ENCODE data around the gene PDE7B.
A peak's percentile ranks its signal among the peaks of the same experiment; 100 is the strongest.

PDE7B gene

GRCh38 chr6:135932651-135933050 is 81.2 kb downstream of the PDE7B start:
- DNase-seq (ENCODE audit: low read depth in 2 of 2): no peak

DNA sequence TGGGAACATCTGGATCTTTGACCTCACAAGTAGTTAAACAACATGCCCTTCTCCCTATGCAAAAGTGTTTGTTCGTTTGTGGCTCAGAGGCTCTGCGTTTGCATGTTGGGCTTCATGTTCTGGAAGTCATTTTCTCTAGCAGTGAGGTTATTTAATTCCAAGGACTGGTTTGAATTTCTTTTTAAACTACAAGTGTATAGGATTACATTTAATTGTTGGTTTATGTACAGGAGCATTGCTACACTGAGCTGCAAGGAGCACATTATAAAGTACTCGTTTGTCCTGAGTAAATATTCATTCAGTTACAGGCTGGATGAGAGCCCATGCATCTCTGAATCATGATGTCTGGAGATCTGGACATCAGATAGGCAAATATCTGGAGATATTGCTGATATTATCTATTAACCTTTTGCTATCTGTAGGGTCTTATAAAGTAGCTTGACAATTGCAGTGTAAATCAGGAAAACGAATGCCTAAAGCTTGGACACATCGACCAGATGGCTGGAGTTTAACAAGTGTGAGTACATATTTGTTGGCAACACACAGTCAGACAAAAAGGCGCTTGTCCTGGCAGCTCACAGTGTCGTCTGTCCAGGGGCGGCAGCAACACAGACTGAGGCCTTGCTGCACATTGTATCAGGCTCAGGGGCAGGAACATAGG is 84.6 kb downstream of the PDE7B start:
- peak; percentile 80 for DNase-seq (ENCODE audit: low read depth in 2 of 2)

DNA sequence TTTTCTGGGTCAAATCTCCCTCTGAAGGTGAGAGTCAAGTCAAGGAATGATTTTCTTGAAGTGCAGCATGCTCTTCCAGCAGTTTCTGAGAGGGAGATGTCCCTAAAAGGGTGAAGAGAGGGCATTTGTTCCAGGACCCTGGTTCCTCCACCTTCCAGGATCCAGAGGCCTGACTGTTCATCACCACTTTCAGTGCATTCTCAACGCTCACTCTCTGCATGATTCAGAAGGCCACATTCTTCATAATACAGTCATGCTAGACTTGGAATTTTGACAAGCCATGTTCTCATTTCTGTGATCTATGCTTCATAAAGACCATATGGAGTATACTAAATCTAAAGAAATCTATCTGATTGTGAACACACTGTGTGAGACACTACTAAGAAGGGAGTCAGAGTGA is 85.1 kb downstream of the PDE7B start:
- peak; percentile 98 for DNase-seq (ENCODE audit: low read depth in 2 of 2)

DNA sequence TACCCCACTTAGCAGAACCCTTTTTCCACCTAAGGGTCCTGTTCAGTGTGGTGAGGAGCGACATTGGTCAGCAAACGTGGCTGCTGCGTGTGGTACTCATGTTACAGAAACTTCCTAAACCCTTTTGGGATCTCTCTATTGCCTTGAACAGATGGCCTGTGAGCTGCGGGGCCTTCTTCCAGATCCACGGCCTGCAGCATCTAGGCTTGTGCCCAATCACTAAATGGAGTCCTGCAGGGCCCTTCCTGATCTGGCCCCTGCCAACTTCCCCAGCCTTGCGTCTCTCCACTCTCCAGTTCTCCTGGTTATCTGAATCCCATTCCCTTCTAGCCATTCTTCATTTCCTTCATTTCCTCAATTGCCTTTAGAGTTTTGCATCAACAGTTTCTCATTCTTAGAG is 85.6 kb downstream of the PDE7B start:
- DNase-seq (ENCODE audit: low read depth in 2 of 2): no peak

DNA sequence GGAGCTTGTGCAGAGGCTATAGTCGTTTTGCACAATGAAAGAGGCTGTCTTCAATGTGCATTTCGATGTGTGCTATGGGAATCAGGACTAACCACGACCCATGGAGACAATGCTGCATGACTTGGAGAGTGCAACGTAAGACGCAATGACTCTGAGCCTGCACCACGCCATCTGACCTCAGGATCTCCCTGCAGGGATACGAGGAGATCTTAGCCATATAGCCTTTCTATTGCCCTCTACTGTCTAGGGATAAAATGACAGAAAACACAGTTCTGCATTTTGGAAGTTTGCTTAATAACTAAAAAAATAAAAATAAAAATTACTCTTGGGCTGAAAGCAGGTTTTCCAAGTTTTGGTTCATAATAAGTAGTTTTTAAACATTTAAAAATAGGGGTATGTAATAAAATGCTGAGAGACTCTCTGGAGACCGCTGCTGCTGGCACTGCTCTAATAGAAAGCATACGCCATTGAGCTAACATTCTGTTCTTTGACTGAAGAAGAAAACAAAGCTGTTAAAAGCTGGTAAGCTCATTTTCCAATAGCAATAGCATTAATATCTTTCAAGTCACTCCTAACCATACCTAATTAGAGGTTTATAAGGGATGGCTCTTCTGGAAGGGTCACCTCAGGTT is 87.2 kb downstream of the PDE7B start:
- DNase-seq (ENCODE audit: low read depth in 2 of 2): peak; percentile 21 to 40

DNA sequence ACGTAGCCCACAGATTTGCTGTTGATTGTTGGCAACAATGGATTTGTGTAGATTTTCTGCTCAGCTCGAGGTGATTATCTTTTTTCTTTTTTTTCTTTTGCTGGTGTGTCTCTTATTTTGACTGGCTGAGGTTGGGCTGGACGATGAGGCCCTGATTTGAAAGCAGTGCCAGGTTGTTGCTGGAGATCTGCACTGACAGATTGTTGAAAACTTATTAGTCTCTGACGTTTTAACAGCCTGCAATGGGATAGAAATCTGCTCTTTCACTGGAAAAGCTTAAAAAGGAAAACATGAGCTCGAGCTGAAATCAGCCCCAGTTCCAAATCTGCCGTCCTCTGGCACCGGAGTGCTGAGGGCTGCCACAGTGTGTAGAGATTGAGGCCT is 87.7 kb downstream of the PDE7B start:
- peak; percentile 41 to 60 for DNase-seq (ENCODE audit: low read depth in 2 of 2)

DNA sequence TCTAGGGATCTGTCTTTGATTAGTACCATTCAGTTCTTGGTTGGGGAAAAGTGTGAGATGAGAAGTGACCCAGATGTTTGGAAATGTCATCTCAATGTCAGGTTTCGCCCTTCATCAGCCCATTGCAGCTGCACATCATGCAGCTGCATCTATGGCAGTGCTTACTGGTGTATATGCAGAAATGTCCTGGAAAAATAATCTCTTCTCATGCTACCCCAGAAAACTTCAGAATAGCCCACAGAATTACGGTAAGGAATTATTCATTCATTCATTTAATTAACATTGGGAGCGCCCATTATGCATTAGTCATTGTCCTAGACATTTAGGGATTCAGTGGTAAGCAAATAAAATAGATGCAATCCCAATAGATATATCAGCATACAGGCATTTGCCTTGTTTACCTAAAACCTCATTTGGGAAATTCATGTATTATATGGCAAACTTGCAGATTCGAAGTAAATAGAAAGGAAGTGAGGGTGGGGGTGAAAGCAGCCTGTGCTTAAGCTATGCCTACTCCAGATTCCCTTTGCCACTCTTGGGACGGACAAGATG is 89.2 kb downstream of the PDE7B start:
- DNase-seq (ENCODE audit: low read depth in 2 of 2): no peak

DNA sequence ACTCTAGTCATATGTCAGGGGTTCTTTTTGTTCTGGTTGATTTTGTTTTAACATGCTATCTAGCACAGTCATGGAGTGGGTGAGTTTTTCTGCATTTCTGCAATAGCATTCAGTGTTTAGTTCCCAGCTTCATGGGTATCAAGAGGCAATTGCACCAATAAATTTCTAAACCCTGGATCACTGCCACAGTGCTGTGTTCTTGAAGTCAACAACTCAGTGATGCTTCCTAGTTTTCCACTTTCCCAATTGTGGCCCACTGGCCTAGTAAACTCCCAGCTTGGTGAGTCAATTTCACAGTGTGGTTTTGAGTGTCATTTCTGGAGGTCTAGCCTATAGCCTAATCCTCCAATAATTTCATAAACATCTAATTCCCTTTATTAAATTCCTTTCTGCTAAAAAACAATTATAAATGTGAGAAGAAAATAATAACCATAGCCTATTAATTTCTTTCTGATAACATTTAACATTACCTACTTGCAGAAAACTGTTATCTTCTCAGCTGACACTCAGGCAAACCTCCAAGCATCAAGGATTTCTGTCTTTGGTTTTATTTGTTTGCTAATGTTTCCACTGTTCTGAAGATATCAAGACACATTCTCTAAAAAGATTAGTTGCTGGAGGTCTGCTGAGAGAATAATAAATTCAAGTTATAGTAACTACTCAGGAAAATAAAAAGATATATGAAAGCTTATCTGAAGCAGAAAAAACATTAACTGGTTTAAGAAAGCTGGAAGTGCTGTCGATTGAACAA is 89.9 kb downstream of the PDE7B start:
- peak; percentile 39 to 47 for DNase-seq (ENCODE audit: low read depth in 2 of 2)

GRCh38 chr6:135944120-135944519 is 92.6 kb downstream of the PDE7B start:
- no peak for DNase-seq (ENCODE audit: low read depth in 2 of 2)

GRCh38 chr6:135946674-135947073 is 95.2 kb downstream of the PDE7B start:
- DNase-seq (ENCODE audit: low read depth in 2 of 2): no peak

GRCh38 chr6:135950669-135951068 is 99.2 kb downstream of the PDE7B start:
- no peak for DNase-seq (ENCODE audit: low read depth in 2 of 2)

- no peak for DNase-seq (ENCODE audit: low read depth in 2 of 2)
Observed at GRCh38 chr6:135951169-135951568, 99.7 kb downstream of the PDE7B start.

GRCh38 chr6:135953818-135954217 is 102.3 kb downstream of the PDE7B start:
- DNase-seq (ENCODE audit: low read depth in 2 of 2): no peak

DNA sequence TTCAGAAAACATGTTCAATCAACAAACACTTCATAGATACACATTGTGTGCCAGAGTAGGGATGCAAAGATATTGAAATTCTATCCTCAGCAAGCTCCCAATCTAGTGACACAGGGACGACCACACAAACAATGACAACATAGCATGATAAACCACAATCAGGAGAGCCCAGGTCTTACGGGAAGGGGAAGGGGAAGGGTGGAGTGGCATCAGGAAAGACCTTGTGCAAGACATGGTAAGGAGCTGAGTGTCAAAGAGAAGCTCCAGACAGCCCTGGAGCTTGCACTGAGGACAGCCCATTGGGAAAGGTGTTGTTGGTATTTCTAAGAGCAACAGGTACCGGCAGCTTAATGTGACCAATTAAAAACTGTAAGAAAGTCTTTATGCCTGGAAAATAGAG is 103.6 kb downstream of the PDE7B start:
- no peak for DNase-seq (ENCODE audit: low read depth in 2 of 2)

GRCh38 chr6:135962731-135963130 is 111.2 kb downstream of the PDE7B start:
- peak in 1 of 2 experiments; percentile 21 for DNase-seq (ENCODE audit: low read depth in 2 of 2)

GRCh38 chr6:135970750-135971149 is 119.2 kb downstream of the PDE7B start:
- DNase-seq (ENCODE audit: low read depth in 2 of 2): no peak

GRCh38 chr6:135971351-135971750 is 119.8 kb downstream of the PDE7B start:
- no peak for DNase-seq (ENCODE audit: low read depth in 2 of 2)

GRCh38 chr6:135972150-135972549 is 120.6 kb downstream of the PDE7B start:
- peak; percentile 59 to 76 for DNase-seq (ENCODE audit: low read depth in 2 of 2)

- DNase-seq (ENCODE audit: low read depth in 2 of 2): no peak
Observed at GRCh38 chr6:135972586-135972985, 121.1 kb downstream of the PDE7B start.

- no peak for DNase-seq (ENCODE audit: low read depth in 2 of 2)
Observed at GRCh38 chr6:135974426-135974825, 122.9 kb downstream of the PDE7B start.

- no peak for DNase-seq (ENCODE audit: low read depth in 2 of 2)
Observed at GRCh38 chr6:135976585-135976984, 125.1 kb downstream of the PDE7B start.

DNA sequence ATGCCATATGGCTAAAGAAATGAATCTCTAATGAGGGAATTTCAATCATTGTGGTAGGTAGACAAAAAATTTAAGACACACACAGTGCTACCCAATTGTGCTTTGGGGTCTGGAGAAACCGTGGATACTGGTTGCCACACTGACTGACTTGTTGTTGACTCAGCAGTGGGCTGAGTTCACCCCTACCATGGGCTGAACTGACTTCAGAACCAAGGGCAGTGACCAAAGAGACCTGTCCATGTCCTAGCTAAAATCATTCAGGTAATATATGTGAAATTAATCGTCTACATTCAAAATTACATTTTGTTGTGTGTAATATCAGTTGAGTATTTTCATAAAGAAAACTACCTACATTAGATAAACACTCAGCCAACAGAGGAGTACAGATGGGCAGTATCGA is 131.6 kb downstream of the PDE7B start:
- no peak for DNase-seq (ENCODE audit: low read depth in 2 of 2)
